ENCODE measurements around the gene ADGRA3.

Gene ADGRA3

GRCh38 chr4:22458098-22458497 is 57.8 kb downstream of the ADGRA3 start:
- H3K27ac ChIP-seq: no peak overlapping the region
- no peaks in the 10 kb centered on the region for H3K4me1 ChIP-seq
- no peaks in the 10 kb centered on the region for H3K9me3 ChIP-seq
- H3K36me3 ChIP-seq: peaks cover 64% of the 10 kb centered on the region
- no peak overlapping the region for H3K4me3 ChIP-seq
- H4K20me1 ChIP-seq: peaks cover 20% of the 10 kb centered on the region
- H3K4me2 ChIP-seq: no peak overlapping the region
- TF ChIP-seq Cebpa-rat (IDR thresholded peaks at IDR 0.05): no peak
- no peaks in the 10 kb centered on the region for H3K27me3 ChIP-seq
- H3K9ac ChIP-seq: no peak overlapping the region

GRCh38 chr4:22457348-22457747 is 58.5 kb downstream of the ADGRA3 start:
- Histone ChIP-seq H3K9me3 (no peaks in the 10 kb centered on the region), H3K4me2 (no peak overlapping the region), H3K27me3 (no peaks in the 10 kb centered on the region), H3K36me3 (peaks cover 62% of the 10 kb centered on the region), H3K27ac (no peak overlapping the region), H3K9ac (no peak overlapping the region), H4K20me1 (peaks cover 12% of the 10 kb centered on the region), H3K4me3 (no peak overlapping the region), H3K4me1 (no peaks in the 10 kb centered on the region)
- no peak for TF ChIP-seq Cebpa-rat (IDR thresholded peaks at IDR 0.05)

- no peak overlapping the region for H3K9ac ChIP-seq
- no peaks in the 10 kb centered on the region for H3K27me3 ChIP-seq
- H3K4me2 ChIP-seq: no peak overlapping the region
- TF ChIP-seq Cebpa-rat (IDR thresholded peaks at IDR 0.05): no peak
- peaks cover 66% of the 10 kb centered on the region for H3K36me3 ChIP-seq
- H3K4me1 ChIP-seq: no peaks in the 10 kb centered on the region
- no peak overlapping the region for H3K4me3 ChIP-seq
- H3K9me3 ChIP-seq: no peaks in the 10 kb centered on the region
- peaks cover 9% of the 10 kb centered on the region; the same call in 1 of the 2 replicates for H4K20me1 ChIP-seq
- no peak overlapping the region for H3K27ac ChIP-seq
Measured at GRCh38 chr4:22456291-22456690, 59.6 kb downstream of the ADGRA3 start.

- Histone ChIP-seq H3K9ac (no peak overlapping the region), H4K20me1 (peaks cover 4% of the 10 kb centered on the region; the same call in 1 of the 2 replicates), H3K27ac (no peak overlapping the region), H3K4me2 (no peak overlapping the region), H3K9me3 (no peaks in the 10 kb centered on the region), H3K4me3 (no peak overlapping the region), H3K36me3 (peaks cover 58% of the 10 kb centered on the region), H3K27me3 (no peaks in the 10 kb centered on the region), H3K4me1 (no peaks in the 10 kb centered on the region)
- TF ChIP-seq Cebpa-rat (IDR thresholded peaks at IDR 0.05): no peak
Measured at GRCh38 chr4:22454955-22455354, 60.9 kb downstream of the ADGRA3 start.

DNA sequence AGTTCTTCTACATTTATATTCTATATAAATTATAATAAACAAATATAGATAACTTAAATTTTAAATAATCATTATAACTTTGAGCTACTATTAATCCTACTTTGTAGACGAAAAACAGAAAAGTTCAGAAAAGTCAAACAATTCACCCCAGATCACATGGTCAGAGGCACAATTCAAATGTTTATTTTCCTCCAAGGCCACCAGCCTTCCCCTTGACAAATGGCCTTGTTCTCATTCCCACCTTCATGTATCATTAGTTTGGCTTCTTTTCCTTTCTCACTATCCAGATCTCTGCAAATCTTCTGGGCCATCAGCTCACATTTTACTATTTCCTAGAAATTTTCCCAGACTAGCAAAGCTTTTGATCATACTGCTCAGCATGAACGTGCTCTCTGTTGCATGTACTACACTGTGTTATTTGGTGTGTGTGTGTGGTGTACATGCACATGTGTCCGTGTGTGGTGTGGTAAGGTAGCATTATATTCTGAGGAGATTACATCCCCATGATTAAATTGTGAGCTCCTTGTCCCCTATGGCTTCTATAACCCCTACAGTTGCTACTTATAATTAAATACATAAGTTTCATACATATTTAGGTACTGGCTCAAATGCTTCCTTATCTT is 61.5 kb downstream of the ADGRA3 start:
- Histone ChIP-seq H3K36me3 (peaks cover 63% of the 10 kb centered on the region), H3K27me3 (no peaks in the 10 kb centered on the region), H3K9me3 (no peaks in the 10 kb centered on the region), H3K4me1 (no peaks in the 10 kb centered on the region), H3K27ac (no peak overlapping the region), H3K4me2 (no peak overlapping the region), H3K4me3 (no peak overlapping the region), H3K9ac (no peak overlapping the region), H4K20me1 (no peaks in the 10 kb centered on the region; the same call in 1 of the 2 replicates)
- no peak for TF ChIP-seq Cebpa-rat (IDR thresholded peaks at IDR 0.05)

- Histone ChIP-seq H3K4me1 (no peaks in the 10 kb centered on the region), H3K36me3 (peaks cover 66% of the 10 kb centered on the region), H3K9me3 (no peaks in the 10 kb centered on the region), H3K9ac (no peak overlapping the region), H3K27me3 (no peaks in the 10 kb centered on the region), H3K4me3 (no peak overlapping the region), H3K4me2 (no peak overlapping the region), H3K27ac (no peak overlapping the region), H4K20me1 (no peaks in the 10 kb centered on the region)
- TF ChIP-seq Cebpa-rat (IDR thresholded peaks at IDR 0.05): no peak
Measured at GRCh38 chr4:22444813-22445212, 71.1 kb downstream of the ADGRA3 start.

GRCh38 chr4:22442956-22443355 is 72.9 kb downstream of the ADGRA3 start:
- Histone ChIP-seq H3K9me3 (no peaks in the 10 kb centered on the region), H3K4me1 (no peaks in the 10 kb centered on the region), H3K27ac (no peak overlapping the region), H3K36me3 (peaks cover 58% of the 10 kb centered on the region), H3K27me3 (no peaks in the 10 kb centered on the region), H3K4me3 (no peak overlapping the region), H4K20me1 (no peaks in the 10 kb centered on the region), H3K9ac (no peak overlapping the region), H3K4me2 (no peak overlapping the region)
- TF ChIP-seq Cebpa-rat (IDR thresholded peaks at IDR 0.05): no peak

- H3K9ac ChIP-seq: no peak overlapping the region
- H3K9me3 ChIP-seq: no peaks in the 10 kb centered on the region
- H3K27ac ChIP-seq: no peak overlapping the region
- H3K4me2 ChIP-seq: no peak overlapping the region
- H3K27me3 ChIP-seq: no peaks in the 10 kb centered on the region
- peaks cover 60% of the 10 kb centered on the region for H3K36me3 ChIP-seq
- no peaks in the 10 kb centered on the region for H4K20me1 ChIP-seq
- no peaks in the 10 kb centered on the region for H3K4me1 ChIP-seq
- no peak for TF ChIP-seq Cebpa-rat (IDR thresholded peaks at IDR 0.05)
- H3K4me3 ChIP-seq: no peak overlapping the region
Measured at GRCh38 chr4:22440999-22441398, 74.9 kb downstream of the ADGRA3 start.

DNA sequence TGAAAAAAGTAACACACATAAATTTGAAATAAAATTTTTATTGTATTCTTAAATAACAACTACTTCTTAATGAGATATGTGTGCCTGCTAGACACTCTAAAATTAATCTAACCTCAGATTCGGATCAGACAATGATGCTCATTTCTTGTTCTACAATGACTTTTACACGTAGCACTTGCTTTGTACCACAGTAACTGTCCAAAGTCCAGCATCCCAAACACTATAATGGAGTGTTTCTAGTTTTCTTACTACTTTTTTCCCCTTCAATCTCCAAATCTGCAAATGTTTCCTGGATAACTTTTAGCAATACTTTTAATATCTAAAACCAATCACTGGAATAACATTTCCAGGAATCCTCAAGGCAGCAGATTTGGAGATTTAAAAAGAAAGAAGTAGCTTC is 75.9 kb downstream of the ADGRA3 start:
- no peaks in the 10 kb centered on the region for H3K27me3 ChIP-seq
- H3K4me2 ChIP-seq: no peak overlapping the region
- H3K4me1 ChIP-seq: no peaks in the 10 kb centered on the region
- TF ChIP-seq Cebpa-rat (IDR thresholded peaks at IDR 0.05): no peak
- H3K9me3 ChIP-seq: no peaks in the 10 kb centered on the region
- H3K36me3 ChIP-seq: peaks cover 60% of the 10 kb centered on the region
- no peak overlapping the region for H3K4me3 ChIP-seq
- no peak overlapping the region for H3K27ac ChIP-seq
- no peak overlapping the region for H3K9ac ChIP-seq
- H4K20me1 ChIP-seq: no peaks in the 10 kb centered on the region

DNA sequence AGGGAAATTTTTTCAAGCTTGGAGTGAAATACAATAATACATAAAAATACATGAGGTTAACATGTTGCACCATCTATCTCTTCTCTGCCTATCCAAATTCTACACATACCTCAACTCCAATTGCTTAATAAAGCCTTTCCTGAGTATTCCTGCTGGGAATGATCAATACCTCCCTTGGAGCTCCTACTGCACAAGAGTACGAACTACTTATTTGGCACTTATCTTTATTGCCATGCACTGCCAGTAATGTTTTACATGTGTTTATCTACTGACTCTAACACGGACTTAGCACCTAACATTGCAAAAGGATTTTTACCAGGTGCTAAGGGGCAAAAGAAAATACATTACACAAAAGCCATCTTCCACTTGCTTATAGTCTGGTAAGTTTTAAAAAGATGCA is 80.2 kb downstream of the ADGRA3 start:
- Histone ChIP-seq H4K20me1 (no peaks in the 10 kb centered on the region), H3K4me3 (no peak overlapping the region), H3K9me3 (no peaks in the 10 kb centered on the region), H3K4me2 (no peak overlapping the region), H3K27me3 (no peaks in the 10 kb centered on the region), H3K36me3 (peaks cover 62% of the 10 kb centered on the region), H3K27ac (no peak overlapping the region), H3K4me1 (no peaks in the 10 kb centered on the region), H3K9ac (no peak overlapping the region)
- TF ChIP-seq Cebpa-rat (IDR thresholded peaks at IDR 0.05): no peak

DNA sequence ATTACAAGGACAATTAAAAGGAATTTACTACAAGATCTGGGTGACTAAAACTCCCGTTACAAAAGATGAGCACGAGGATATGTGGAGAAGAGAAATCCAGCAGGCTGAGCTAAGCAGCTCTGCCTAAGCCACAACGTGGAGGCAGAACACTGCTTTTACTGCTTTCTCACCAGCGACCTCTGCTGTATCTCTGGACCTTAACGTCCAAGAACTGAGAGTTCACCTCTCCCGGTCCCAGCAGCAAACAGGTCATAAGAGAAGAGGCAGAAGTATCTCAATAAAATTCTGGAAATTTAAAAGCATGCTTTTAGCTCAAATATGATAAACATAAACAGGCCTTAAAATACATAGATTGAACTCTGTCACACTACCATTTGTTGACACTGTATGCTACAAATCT is 81.0 kb downstream of the ADGRA3 start:
- H3K4me2 ChIP-seq: no peak overlapping the region
- H3K36me3 ChIP-seq: peaks cover 69% of the 10 kb centered on the region

More for the DNA sequence above, 81.0 kb downstream of the ADGRA3 start:
- Histone ChIP-seq H3K27me3 (no peaks in the 10 kb centered on the region), H3K4me1 (no peaks in the 10 kb centered on the region), H3K9ac (no peak overlapping the region), H3K9me3 (no peaks in the 10 kb centered on the region), H3K27ac (no peak overlapping the region), H4K20me1 (no peaks in the 10 kb centered on the region), H3K4me3 (no peak overlapping the region)
- no peak for TF ChIP-seq Cebpa-rat (IDR thresholded peaks at IDR 0.05)
